ENCODE measurements around the gene FLOT1.
A peak's percentile ranks its signal among the peaks of the same experiment; 100 is the strongest.

Gene FLOT1

DNA sequence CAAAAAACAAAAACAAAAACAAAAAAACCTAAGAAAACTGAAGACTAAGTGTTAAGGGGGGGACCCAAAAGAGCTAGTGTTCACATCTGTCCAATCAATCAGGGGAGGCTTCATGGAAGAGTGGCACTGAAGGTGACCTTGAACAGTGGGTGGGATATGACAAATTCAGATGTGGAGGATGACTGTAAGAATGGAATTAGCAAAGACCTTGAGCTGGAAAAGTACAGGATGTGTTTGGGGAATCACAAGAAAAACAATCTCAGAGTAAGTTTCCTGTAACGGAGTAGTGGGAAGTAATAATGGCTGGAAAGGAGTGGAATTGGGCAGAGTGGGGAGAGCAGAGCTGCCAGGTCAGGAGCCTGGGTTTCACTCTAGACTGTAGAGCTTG is 4.8 kb upstream of the FLOT1 start:
- H3K27ac ChIP-seq (ENCODE audit: low read depth, low read length): no peak overlapping the region
- H3F3A ChIP-seq (ENCODE audit: control insufficient read depth, insufficient read depth): peaks cover 8% of the 10 kb centered on the region
- no peak overlapping the region for H3K4me2 ChIP-seq (ENCODE audit: low read length)

GRCh38 chr6:30744054-30744805 is 1.7 kb upstream of the FLOT1 start, which contains the start of gene IER3:
IER3 (minus strand) TSS chr6:30744547; CDS start chr6:30744518, 29 bp downstream.
- Histone ChIP-seq H3K9me3 (ENCODE audit: control insufficient read depth, insufficient read depth, low read length) (no peaks in the 10 kb centered on the region), H3K4me3 (ENCODE audit: low read length) (peak within 1 kb of the TSS; percentile 92), H4K20me1 (ENCODE audit: control insufficient read depth, insufficient read depth, low read depth, low read length) (no peaks in the 10 kb centered on the region), H3K79me2 (ENCODE audit: control insufficient read depth, low read length) (peaks cover 23% of the 10 kb centered on the region), H3K27me3 (ENCODE audit: control insufficient read depth, low read length) (peaks cover 28% of the 10 kb centered on the region), H3K4me1 (ENCODE audit: control insufficient read depth, low read length) (peaks cover 36% of the 10 kb centered on the region), H3K4me2 (ENCODE audit: low read length) (peak within 1 kb of the TSS; percentile 89), H3K27ac (ENCODE audit: low read depth, low read length) (no peak within 1 kb of the TSS), H3K9me2 (replicated peaks; ENCODE audit: control insufficient read depth, low read length) (no peaks in the 10 kb centered on the region), H3F3A (ENCODE audit: control insufficient read depth, insufficient read depth) (peaks cover 8% of the 10 kb centered on the region), H3K36me3 (ENCODE audit: control insufficient read depth, low read length) (peaks cover 28% of the 10 kb centered on the region)
- TF ChIP-seq, protein P1, sequence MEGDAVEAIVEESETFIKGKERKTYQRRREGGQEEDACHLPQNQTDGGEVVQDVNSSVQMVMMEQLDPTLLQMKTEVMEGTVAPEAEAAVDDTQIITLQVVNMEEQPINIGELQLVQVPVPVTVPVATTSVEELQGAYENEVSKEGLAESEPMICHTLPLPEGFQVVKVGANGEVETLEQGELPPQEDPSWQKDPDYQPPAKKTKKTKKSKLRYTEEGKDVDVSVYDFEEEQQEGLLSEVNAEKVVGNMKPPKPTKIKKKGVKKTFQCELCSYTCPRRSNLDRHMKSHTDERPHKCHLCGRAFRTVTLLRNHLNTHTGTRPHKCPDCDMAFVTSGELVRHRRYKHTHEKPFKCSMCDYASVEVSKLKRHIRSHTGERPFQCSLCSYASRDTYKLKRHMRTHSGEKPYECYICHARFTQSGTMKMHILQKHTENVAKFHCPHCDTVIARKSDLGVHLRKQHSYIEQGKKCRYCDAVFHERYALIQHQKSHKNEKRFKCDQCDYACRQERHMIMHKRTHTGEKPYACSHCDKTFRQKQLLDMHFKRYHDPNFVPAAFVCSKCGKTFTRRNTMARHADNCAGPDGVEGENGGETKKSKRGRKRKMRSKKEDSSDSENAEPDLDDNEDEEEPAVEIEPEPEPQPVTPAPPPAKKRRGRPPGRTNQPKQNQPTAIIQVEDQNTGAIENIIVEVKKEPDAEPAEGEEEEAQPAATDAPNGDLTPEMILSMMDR (IDR thresholded peaks at IDR 0.05; ENCODE audit: low read depth, low read length, poor library complexity, severe bottlenecking): peak; percentile 78
- no peak for TF ChIP-seq EZH2phosphoT487 (IDR thresholded peaks at IDR 0.05; ENCODE audit: borderline replicate concordance, low read length)

More for the DNA sequence above, 4.8 kb upstream of the FLOT1 start:
- Histone ChIP-seq H3K9me3 (ENCODE audit: control insufficient read depth, insufficient read depth, low read length) (no peaks in the 10 kb centered on the region), H3K27me3 (ENCODE audit: control insufficient read depth, low read length) (peaks cover 28% of the 10 kb centered on the region), H3K36me3 (ENCODE audit: control insufficient read depth, low read length) (no peaks in the 10 kb centered on the region), H3K9me2 (replicated peaks; ENCODE audit: control insufficient read depth, low read length) (no peaks in the 10 kb centered on the region), H3K4me3 (ENCODE audit: low read length) (no peak overlapping the region), H4K20me1 (ENCODE audit: control insufficient read depth, insufficient read depth, low read depth, low read length) (no peaks in the 10 kb centered on the region), H3K4me1 (ENCODE audit: control insufficient read depth, low read length) (peaks cover 23% of the 10 kb centered on the region), H3K79me2 (ENCODE audit: control insufficient read depth, low read length) (peaks cover under 1% of the 10 kb centered on the region)
- no peak for TF ChIP-seq EZH2phosphoT487 (IDR thresholded peaks at IDR 0.05; ENCODE audit: borderline replicate concordance, low read length)
- TF ChIP-seq, protein P1 (IDR thresholded peaks at IDR 0.05; ENCODE audit: low read depth, low read length, poor library complexity, severe bottlenecking): no peak

GRCh38 chr6:30743099-30744053 is 889 bp upstream of the FLOT1 start:
- peaks cover 37% of the 10 kb centered on the region for H3K36me3 ChIP-seq (ENCODE audit: control insufficient read depth, low read length)
- peak overlapping the region; percentile 89 for H3K4me2 ChIP-seq (ENCODE audit: low read length)
- H3K27me3 ChIP-seq (ENCODE audit: control insufficient read depth, low read length): peaks cover 27% of the 10 kb centered on the region
- H3K4me1 ChIP-seq (ENCODE audit: control insufficient read depth, low read length): peaks cover 43% of the 10 kb centered on the region
- TF ChIP-seq, protein P1 (IDR thresholded peaks at IDR 0.05; ENCODE audit: low read depth, low read length, poor library complexity, severe bottlenecking): peak; percentile 17
- TF ChIP-seq EZH2phosphoT487 (IDR thresholded peaks at IDR 0.05; ENCODE audit: borderline replicate concordance, low read length): no peak
- H4K20me1 ChIP-seq (ENCODE audit: control insufficient read depth, insufficient read depth, low read depth, low read length): no peaks in the 10 kb centered on the region
- H3K4me3 ChIP-seq (ENCODE audit: low read length): peak overlapping the region; percentile 92
- no peaks in the 10 kb centered on the region for H3K9me3 ChIP-seq (ENCODE audit: control insufficient read depth, insufficient read depth, low read length)
- peaks cover 23% of the 10 kb centered on the region for H3K79me2 ChIP-seq (ENCODE audit: control insufficient read depth, low read length)
- H3F3A ChIP-seq (ENCODE audit: control insufficient read depth, insufficient read depth): peaks cover 8% of the 10 kb centered on the region
- H3K27ac ChIP-seq (ENCODE audit: low read depth, low read length): no peak overlapping the region
- no peaks in the 10 kb centered on the region for H3K9me2 ChIP-seq (replicated peaks; ENCODE audit: control insufficient read depth, low read length)
